ENCODE measurements around the gene IRS1.

GRCh38 chr2:226717719-226718118 lies 81.9 kb downstream of the IRS1 start:
- TF ChIP-seq, protein P1, sequence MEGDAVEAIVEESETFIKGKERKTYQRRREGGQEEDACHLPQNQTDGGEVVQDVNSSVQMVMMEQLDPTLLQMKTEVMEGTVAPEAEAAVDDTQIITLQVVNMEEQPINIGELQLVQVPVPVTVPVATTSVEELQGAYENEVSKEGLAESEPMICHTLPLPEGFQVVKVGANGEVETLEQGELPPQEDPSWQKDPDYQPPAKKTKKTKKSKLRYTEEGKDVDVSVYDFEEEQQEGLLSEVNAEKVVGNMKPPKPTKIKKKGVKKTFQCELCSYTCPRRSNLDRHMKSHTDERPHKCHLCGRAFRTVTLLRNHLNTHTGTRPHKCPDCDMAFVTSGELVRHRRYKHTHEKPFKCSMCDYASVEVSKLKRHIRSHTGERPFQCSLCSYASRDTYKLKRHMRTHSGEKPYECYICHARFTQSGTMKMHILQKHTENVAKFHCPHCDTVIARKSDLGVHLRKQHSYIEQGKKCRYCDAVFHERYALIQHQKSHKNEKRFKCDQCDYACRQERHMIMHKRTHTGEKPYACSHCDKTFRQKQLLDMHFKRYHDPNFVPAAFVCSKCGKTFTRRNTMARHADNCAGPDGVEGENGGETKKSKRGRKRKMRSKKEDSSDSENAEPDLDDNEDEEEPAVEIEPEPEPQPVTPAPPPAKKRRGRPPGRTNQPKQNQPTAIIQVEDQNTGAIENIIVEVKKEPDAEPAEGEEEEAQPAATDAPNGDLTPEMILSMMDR (optimal IDR thresholded peaks at IDR 0.05 in 1 of 3, IDR thresholded peaks at IDR 0.05 in 1 of 3, conservative IDR thresholded peaks at IDR 0.05 in 1 of 3; ENCODE audit: extremely low read depth in 1 of 3, insufficient read depth in 2 of 3, low read length in 3 of 3) = no peak
- no peak for TF ChIP-seq EZH2 (IDR thresholded peaks at IDR 0.05; ENCODE audit: low read length)

All from keratinocyte (primary cell).